ENCODE measurements around the gene TMEM190.

TMEM190 gene

DNA sequence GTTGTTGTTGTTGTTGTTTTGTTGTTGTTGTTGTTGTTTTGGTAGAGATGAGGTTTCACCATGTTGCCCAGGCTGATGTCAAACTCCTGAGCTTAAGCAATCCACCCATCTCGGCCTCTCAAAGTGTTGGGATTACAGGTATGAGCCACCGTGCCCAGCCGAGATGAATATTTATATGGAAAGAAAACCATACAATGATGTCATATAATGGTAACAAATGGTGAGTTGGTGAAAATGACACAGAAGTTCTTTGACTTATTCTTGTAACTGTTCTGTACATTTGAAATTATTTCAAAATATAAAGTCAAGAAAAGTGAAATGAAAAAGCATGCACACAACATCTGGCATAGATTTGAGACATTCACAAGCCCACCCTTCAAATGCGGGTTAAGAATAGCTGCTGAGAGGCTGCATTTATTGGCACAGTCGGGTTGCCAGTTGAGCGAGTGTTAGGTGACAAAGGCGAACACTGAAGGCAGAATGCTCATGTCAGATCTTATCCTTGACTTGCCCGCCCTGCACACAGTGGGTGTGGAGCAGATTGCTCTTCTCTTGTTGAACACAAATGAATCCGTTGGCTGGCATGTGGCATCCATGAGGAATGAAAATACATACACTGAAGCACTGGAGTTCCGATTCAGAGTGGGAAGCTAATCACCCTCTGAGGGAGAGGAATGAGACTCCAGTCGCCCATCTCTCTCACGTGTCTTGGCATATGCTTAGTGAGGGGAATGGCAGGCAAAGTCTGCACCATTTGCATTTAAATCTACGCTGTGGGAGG is 46.8 kb downstream of the TMEM190 start:
- DNase-seq (ENCODE audit: low spot score) = no peak
- TF ChIP-seq, protein P1, sequence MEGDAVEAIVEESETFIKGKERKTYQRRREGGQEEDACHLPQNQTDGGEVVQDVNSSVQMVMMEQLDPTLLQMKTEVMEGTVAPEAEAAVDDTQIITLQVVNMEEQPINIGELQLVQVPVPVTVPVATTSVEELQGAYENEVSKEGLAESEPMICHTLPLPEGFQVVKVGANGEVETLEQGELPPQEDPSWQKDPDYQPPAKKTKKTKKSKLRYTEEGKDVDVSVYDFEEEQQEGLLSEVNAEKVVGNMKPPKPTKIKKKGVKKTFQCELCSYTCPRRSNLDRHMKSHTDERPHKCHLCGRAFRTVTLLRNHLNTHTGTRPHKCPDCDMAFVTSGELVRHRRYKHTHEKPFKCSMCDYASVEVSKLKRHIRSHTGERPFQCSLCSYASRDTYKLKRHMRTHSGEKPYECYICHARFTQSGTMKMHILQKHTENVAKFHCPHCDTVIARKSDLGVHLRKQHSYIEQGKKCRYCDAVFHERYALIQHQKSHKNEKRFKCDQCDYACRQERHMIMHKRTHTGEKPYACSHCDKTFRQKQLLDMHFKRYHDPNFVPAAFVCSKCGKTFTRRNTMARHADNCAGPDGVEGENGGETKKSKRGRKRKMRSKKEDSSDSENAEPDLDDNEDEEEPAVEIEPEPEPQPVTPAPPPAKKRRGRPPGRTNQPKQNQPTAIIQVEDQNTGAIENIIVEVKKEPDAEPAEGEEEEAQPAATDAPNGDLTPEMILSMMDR (IDR thresholded peaks at IDR 0.05) = no peak
- no peak overlapping the region for H3K27ac ChIP-seq
- no peak overlapping the region for H3K4me3 ChIP-seq

DNA sequence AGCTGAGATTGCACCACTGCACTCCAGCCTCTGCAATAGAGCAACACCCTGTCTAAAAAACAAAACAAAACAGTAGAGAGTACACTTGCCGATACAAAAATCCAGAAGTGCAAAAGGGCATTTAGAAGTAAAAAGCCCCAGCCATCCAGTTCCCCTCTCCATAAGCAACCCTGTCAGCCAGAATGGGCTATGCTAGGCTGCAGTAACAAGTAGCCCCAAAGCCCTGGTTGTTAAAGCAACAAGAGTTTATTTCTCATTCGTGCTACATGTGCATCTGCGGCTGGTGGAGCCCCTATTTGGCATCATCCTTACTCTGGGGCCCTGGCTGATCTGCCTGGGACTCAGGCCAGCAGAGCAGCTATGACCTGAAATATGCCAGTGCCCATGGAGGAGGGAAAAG is 47.9 kb downstream of the TMEM190 start:
- Histone ChIP-seq H3K27ac (no peak overlapping the region), H3K4me3 (no peak overlapping the region)
- TF ChIP-seq, protein P1 (IDR thresholded peaks at IDR 0.05) = no peak
- DNase-seq (ENCODE audit: low spot score) = no peak

DNA sequence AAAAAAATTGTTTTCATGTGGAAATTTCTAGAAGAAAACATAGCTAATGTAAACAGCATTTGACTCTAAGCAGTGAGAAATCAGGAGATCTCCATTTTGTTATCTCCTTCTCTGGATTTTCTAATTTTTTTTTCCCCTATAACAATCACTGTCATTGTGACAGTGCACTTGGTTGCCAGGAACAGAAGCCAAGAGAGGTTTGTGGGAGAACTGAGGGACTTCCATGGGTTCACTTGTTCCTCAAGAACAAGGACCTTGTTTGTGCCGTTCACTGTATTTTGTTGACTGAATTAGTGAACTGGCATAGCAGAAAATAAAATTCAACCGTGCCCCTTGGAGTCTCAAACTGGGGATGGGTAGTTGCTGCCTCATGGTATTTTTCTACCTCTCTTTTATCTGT is 49.4 kb downstream of the TMEM190 start:
- Histone ChIP-seq H3K27ac (no peak overlapping the region), H3K4me3 (no peak overlapping the region)
- TF ChIP-seq, protein P1 (IDR thresholded peaks at IDR 0.05) = no peak
- DNase-seq (ENCODE audit: low spot score) = no peak

All from coronary artery (tissue), 2 donors.